ENCODE results near the gene RAB33A. TPM values are rescaled to one million over a fixed set of nuclear protein-coding genes. Genes with fewer than 3 reads are reported as not detected.

The RAB33A gene
- total RNA-seq (1 to 10 TPM; 1.4 to 1.7 TPM), polyA plus RNA-seq (ENCODE audit: insufficient read depth, low read depth, low replicate concordance) (1.3 TPM)
- long read RNA-seq, donor 1, partial matches to known transcripts: 0 of 2 reads
- long read RNA-seq, donor 1, other reads (novel, unspliced or antisense): 0 of 2 reads
- long read RNA-seq, donor 2, partial matches to known transcripts: 0 of 3 reads
- long read RNA-seq, donor 2, other reads (novel, unspliced or antisense): 0 of 3 reads

DNA sequence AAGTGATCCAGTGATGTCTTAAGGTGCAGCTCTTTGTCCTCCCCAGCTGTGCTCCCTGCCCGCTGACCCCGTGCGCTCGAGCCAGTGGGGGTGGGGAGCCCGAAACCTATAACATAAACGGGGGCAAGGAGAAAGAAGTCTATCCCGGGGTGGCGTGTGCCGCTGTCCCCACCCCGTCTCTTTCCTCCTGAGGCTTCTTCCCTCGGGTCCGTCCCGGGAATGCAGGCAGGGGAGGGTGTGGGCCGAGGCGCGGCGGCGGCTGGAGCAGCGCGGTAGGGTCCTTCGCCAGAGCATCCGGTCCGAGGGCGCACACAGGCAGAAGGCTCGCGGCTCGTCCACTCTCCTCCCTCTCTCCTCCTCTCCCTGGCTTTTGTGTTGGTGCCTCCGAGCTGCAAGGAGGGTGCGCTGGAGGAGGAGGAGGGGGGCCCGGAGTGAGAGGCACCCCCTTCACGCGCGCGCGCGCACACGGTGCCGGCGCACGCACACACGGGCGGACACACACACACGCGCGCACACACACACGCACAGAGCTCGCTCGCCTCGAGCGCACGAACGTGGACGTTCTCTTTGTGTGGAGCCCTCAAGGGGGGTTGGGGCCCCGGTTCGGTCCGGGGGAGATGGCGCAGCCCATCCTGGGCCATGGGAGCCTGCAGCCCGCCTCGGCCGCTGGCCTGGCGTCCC is at the start of gene RAB33A:
Gene RAB33A, plus strand, starts transcription at position 517 of the 681 bp plus-strand sequence. Its CDS starts 101 bp downstream, at position 618.
- Histone ChIP-seq H3K36me3 (ENCODE audit: low read depth, missing control alignments) (no peaks in the 10 kb centered on the region), H3K4me3 (peak within 1 kb of the TSS; percentile 18 to 50), H3K27ac (no peak within 1 kb of the TSS), H3K4me1 (peaks cover 3% of the 10 kb centered on the region), H3K27me3 (no peaks in the 10 kb centered on the region), H3K9me3 (no peaks in the 10 kb centered on the region)
- TF ChIP-seq POLR2A (IDR thresholded peaks at IDR 0.05): no peak
- TF ChIP-seq, protein P1, sequence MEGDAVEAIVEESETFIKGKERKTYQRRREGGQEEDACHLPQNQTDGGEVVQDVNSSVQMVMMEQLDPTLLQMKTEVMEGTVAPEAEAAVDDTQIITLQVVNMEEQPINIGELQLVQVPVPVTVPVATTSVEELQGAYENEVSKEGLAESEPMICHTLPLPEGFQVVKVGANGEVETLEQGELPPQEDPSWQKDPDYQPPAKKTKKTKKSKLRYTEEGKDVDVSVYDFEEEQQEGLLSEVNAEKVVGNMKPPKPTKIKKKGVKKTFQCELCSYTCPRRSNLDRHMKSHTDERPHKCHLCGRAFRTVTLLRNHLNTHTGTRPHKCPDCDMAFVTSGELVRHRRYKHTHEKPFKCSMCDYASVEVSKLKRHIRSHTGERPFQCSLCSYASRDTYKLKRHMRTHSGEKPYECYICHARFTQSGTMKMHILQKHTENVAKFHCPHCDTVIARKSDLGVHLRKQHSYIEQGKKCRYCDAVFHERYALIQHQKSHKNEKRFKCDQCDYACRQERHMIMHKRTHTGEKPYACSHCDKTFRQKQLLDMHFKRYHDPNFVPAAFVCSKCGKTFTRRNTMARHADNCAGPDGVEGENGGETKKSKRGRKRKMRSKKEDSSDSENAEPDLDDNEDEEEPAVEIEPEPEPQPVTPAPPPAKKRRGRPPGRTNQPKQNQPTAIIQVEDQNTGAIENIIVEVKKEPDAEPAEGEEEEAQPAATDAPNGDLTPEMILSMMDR (IDR thresholded peaks at IDR 0.05): no peak
- intact Hi-C loops (cut with DNase I; ENCODE audit: low total_unique reads): no loop called here
- 0% methylated on average over 3 to 5 of the region's 61 CpGs for WGBS, 2 donors
- DNase-seq: peak; percentile 16

DNA sequence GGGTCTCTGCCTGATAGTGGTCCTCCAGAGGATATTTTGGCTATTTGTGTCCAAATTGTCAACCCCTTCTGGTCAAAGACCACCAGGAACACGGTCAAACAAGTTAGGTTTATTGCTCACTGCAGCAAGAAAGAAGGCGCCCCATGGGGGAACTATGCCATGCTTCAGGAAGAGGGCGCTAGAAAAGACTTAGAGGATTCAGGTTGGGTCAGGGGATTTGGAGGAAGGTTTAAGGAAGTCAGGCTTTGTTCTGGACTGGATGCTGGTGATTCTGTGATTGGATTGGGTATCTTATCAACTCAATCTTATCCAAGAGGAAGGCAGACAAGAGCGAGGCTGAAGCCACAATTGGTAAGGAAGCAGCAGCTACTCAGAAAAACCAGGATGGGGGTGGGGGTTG is 47.2 kb upstream of the RAB33A start:
- peaks cover 3% of the 10 kb centered on the region for H3K4me1 ChIP-seq
- H3K36me3 ChIP-seq (ENCODE audit: low read depth, missing control alignments): no peaks in the 10 kb centered on the region
- no peaks in the 10 kb centered on the region for H3K27me3 ChIP-seq
- no peak overlapping the region for H3K27ac ChIP-seq
- intact Hi-C loops (cut with DNase I; ENCODE audit: low total_unique reads): no loop called here
- no peak overlapping the region for H3K4me3 ChIP-seq
- TF ChIP-seq, protein P1 (IDR thresholded peaks at IDR 0.05): no peak
- no peak for TF ChIP-seq POLR2A (IDR thresholded peaks at IDR 0.05)
- no peak for DNase-seq
- WGBS, 2 donors: 91 to 93% methylated on average over 3 to 4 of the region's 4 CpGs
- H3K9me3 ChIP-seq: no peaks in the 10 kb centered on the region

GRCh38 chrX:130125091-130125874 is 46.5 kb upstream of the RAB33A start:
- no peaks in the 10 kb centered on the region for H3K27me3 ChIP-seq
- H3K27ac ChIP-seq: no peak overlapping the region
- intact Hi-C loops (cut with DNase I; ENCODE audit: low total_unique reads): no loop called here
- peaks cover 3% of the 10 kb centered on the region for H3K4me1 ChIP-seq
- no peak overlapping the region for H3K4me3 ChIP-seq
- H3K9me3 ChIP-seq: no peaks in the 10 kb centered on the region
- H3K36me3 ChIP-seq (ENCODE audit: low read depth, missing control alignments): no peaks in the 10 kb centered on the region
- WGBS, 2 donors: 78 to 85% methylated on average over 4 to 12 of the region's 13 CpGs
- TF ChIP-seq, protein P1 (IDR thresholded peaks at IDR 0.05): no peak
- no peak for TF ChIP-seq POLR2A (IDR thresholded peaks at IDR 0.05)
- DNase-seq: no peak

- Histone ChIP-seq H3K4me3 (no peak overlapping the region), H3K9me3 (no peaks in the 10 kb centered on the region), H3K27ac (no peak overlapping the region), H3K4me1 (no peaks in the 10 kb centered on the region), H3K36me3 (ENCODE audit: low read depth, missing control alignments) (no peaks in the 10 kb centered on the region), H3K27me3 (no peaks in the 10 kb centered on the region)
- intact Hi-C loops (cut with DNase I; ENCODE audit: low total_unique reads): no loop called here
- TF ChIP-seq, protein P1 (IDR thresholded peaks at IDR 0.05): no peak
- no peak for DNase-seq
- WGBS, 2 donors: 69 to 87% methylated on average over 5 of the region's 5 CpGs
These were observed 40.8 kb upstream of the RAB33A start for GRCh38 chrX:130130990-130131389.

Data from testis (tissue), 5 donors.